ENCODE measurements around the gene CDKAL1. TPM values are rescaled to one million over a fixed set of nuclear protein-coding genes. Genes with fewer than 3 reads are reported as not detected.

CDKAL1 gene
- total and polyA plus RNA-seq, 10 of the 15 experiments (the other 5 are each of a cell fraction or from before 2014, with no cell fraction given), result 10.7 to 26.9 (median 17.3) TPM

DNA sequence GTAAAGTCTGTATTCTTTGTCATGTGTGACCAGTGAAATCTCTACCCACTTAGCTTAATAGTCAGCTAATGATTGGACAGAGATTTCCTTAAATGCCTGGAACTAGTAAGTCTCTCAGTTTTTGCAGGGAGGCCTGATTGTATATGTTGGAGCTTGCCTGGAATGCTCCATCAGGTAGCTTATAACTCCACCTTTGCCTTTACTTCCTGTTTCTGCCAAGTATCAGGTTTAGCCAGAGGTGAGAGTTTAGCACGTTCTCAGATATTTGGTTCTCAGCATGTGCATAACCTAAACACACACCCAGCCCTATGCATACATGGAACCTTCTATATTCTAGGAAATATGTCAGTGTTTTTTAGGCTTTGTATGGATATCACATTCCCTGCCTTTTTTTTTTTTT, 435.3 kb downstream of the CDKAL1 start:
- ChIA-PET CTCF (interaction anchor here (0.5 to 0.6 kb wide), 2 partner anchors 54 to 1073 kb away, joined by 3 read pairs; no protein-coding TSS in a partner anchor), POLR2A (interaction anchor here (0.5 to 0.7 kb wide), 3 partner anchors 245 to 1140 kb away, joined by 3 to 5 read pairs (median 3); no protein-coding TSS in a partner anchor), RAD21 (ENCODE audit: unreplicated experiment) (interaction anchor here (1.1 kb wide), 1 partner anchor 469 kb away, joined by 3 read pairs; no protein-coding TSS in a partner anchor), SMC1A (ENCODE audit: uncharacterized antibody, unreplicated experiment) (interaction anchor here (0.7 to 2.4 kb wide), 4 partner anchors 9 to 69 kb away, joined by 3 to 11 read pairs (median 3); no protein-coding TSS in a partner anchor)
- H3K27me3 ChIP-seq (replicated peaks in 1 of 2; ENCODE audit: control insufficient read depth in 2 of 2, insufficient read depth in 2 of 2, low read length in 1 of 2), result no peaks in the 10 kb centered on the region
- ATAC-seq, result no peak
- no peak overlapping the region for H3K9ac ChIP-seq (ENCODE audit: control insufficient read depth, insufficient read depth, low read length)
- H3K79me2 ChIP-seq (ENCODE audit: control insufficient read depth, insufficient read depth, low read length), result no peaks in the 10 kb centered on the region
- no peak for FAIRE-seq
- no peaks in the 10 kb centered on the region for H3K4me1 ChIP-seq (ENCODE audit: control insufficient read depth, insufficient read depth, low read length)
- H3K36me3 ChIP-seq (ENCODE audit: control insufficient read depth in 2 of 2, insufficient read depth in 2 of 2, low read length in 1 of 2), result no peaks in the 10 kb centered on the region
- 100% methylated on average over 1 of the region's 1 CpG for WGBS (ENCODE audit: insufficient coverage, insufficient replicate concordance, low lambda C conversion rate, missing lambda C conversion rate)
- peaks cover 4% of the 10 kb centered on the region; the same call in 2 of the 3 replicates for H3K9me3 ChIP-seq (replicated peaks; ENCODE audit: control insufficient read depth, insufficient read depth, low read length)
- no peaks in the 10 kb centered on the region for H4K20me1 ChIP-seq (ENCODE audit: control insufficient read depth, insufficient read depth)
- no peak overlapping the region for H3K4me2 ChIP-seq (ENCODE audit: control insufficient read depth, insufficient read depth)
- H2AFZ ChIP-seq (ENCODE audit: control insufficient read depth, low read depth, low read length), result no peak overlapping the region
- no peak overlapping the region for H3K4me3 ChIP-seq
- no peak for DNase-seq (ENCODE audit: low read depth, low spot score)
- in situ Hi-C loops (cut with MboI) (no loop called here), intact Hi-C loops (cut with micrococcal nuclease; ENCODE audit: unreplicated experiment) (no loop called here)
- BruUV-seq (replicated peaks), result no TSS peak
- no peak overlapping the region for H3K27ac ChIP-seq (ENCODE audit: control insufficient read depth, insufficient read depth)
- TF ChIP-seq CREM (IDR thresholded peaks at IDR 0.05; ENCODE audit: low read depth) (no peak), POU2F2 (IDR thresholded peaks at IDR 0.05; ENCODE audit: borderline replicate concordance, low read depth, low read length) (no peak), CHD2 (IDR thresholded peaks at IDR 0.05; ENCODE audit: borderline replicate concordance, low read depth, low read length) (no peak), CHD1 (IDR thresholded peaks at IDR 0.05; ENCODE audit: low read depth, low read length) (no peak), MYC (IDR thresholded peaks at IDR 0.05; ENCODE audit: insufficient read depth, insufficient read length, insufficient replicate concordance, low read length, severe bottlenecking) (no peak), NR2C1 (IDR thresholded peaks at IDR 0.05) (no peak), RELB (IDR thresholded peaks at IDR 0.05; ENCODE audit: low read depth) (no peak), MXI1 (IDR thresholded peaks at IDR 0.05; ENCODE audit: low read depth, low read length) (no peak), SMAD1 (IDR thresholded peaks at IDR 0.05; ENCODE audit: low read depth, partially characterized antibody) (no peak), RUNX3 (IDR thresholded peaks at IDR 0.05; ENCODE audit: low read length) (no peak), PML (IDR thresholded peaks at IDR 0.05; ENCODE audit: low read length) (no peak), FOXM1 (IDR thresholded peaks at IDR 0.05; ENCODE audit: low read depth, low read length) (no peak)
- TF ChIP-seq, protein P1, sequence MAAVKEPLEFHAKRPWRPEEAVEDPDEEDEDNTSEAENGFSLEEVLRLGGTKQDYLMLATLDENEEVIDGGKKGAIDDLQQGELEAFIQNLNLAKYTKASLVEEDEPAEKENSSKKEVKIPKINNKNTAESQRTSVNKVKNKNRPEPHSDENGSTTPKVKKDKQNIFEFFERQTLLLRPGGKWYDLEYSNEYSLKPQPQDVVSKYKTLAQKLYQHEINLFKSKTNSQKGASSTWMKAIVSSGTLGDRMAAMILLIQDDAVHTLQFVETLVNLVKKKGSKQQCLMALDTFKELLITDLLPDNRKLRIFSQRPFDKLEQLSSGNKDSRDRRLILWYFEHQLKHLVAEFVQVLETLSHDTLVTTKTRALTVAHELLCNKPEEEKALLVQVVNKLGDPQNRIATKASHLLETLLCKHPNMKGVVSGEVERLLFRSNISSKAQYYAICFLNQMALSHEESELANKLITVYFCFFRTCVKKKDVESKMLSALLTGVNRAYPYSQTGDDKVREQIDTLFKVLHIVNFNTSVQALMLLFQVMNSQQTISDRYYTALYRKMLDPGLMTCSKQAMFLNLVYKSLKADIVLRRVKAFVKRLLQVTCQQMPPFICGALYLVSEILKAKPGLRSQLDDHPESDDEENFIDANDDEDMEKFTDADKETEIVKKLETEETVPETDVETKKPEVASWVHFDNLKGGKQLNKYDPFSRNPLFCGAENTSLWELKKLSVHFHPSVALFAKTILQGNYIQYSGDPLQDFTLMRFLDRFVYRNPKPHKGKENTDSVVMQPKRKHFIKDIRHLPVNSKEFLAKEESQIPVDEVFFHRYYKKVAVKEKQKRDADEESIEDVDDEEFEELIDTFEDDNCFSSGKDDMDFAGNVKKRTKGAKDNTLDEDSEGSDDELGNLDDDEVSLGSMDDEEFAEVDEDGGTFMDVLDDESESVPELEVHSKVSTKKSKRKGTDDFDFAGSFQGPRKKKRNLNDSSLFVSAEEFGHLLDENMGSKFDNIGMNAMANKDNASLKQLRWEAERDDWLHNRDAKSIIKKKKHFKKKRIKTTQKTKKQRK (IDR thresholded peaks at IDR 0.05; ENCODE audit: low read depth, low read length), result no peak
- TF ChIP-seq, protein P2, sequence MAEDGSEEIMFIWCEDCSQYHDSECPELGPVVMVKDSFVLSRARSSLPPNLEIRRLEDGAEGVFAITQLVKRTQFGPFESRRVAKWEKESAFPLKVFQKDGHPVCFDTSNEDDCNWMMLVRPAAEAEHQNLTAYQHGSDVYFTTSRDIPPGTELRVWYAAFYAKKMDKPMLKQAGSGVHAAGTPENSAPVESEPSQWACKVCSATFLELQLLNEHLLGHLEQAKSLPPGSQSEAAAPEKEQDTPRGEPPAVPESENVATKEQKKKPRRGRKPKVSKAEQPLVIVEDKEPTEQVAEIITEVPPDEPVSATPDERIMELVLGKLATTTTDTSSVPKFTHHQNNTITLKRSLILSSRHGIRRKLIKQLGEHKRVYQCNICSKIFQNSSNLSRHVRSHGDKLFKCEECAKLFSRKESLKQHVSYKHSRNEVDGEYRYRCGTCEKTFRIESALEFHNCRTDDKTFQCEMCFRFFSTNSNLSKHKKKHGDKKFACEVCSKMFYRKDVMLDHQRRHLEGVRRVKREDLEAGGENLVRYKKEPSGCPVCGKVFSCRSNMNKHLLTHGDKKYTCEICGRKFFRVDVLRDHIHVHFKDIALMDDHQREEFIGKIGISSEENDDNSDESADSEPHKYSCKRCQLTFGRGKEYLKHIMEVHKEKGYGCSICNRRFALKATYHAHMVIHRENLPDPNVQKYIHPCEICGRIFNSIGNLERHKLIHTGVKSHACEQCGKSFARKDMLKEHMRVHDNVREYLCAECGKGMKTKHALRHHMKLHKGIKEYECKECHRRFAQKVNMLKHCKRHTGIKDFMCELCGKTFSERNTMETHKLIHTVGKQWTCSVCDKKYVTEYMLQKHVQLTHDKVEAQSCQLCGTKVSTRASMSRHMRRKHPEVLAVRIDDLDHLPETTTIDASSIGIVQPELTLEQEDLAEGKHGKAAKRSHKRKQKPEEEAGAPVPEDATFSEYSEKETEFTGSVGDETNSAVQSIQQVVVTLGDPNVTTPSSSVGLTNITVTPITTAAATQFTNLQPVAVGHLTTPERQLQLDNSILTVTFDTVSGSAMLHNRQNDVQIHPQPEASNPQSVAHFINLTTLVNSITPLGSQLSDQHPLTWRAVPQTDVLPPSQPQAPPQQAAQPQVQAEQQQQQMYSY (CRISPR knock-in tag; IDR thresholded peaks at IDR 0.05), result no peak
